GM21825 (cell line): ENCODE measurements around the gene ABHD18.
"Not testable (repeated sequence)": the region's sequence is repeated elsewhere in the genome, so short reads cannot be mapped to it uniquely, and the experiment has no call there.

ENCODE experiments used
- ATAC-seq: cut with Tn5 transposase; IDR thresholded peaks from one replicate; pipeline ENCODE4 v1.9.1; 2021; ENCODE audit warnings: mild to moderate bottlenecking, moderate library complexity; ENCODE audit not compliant: unreplicated experiment

The ABHD18 gene

DNA sequence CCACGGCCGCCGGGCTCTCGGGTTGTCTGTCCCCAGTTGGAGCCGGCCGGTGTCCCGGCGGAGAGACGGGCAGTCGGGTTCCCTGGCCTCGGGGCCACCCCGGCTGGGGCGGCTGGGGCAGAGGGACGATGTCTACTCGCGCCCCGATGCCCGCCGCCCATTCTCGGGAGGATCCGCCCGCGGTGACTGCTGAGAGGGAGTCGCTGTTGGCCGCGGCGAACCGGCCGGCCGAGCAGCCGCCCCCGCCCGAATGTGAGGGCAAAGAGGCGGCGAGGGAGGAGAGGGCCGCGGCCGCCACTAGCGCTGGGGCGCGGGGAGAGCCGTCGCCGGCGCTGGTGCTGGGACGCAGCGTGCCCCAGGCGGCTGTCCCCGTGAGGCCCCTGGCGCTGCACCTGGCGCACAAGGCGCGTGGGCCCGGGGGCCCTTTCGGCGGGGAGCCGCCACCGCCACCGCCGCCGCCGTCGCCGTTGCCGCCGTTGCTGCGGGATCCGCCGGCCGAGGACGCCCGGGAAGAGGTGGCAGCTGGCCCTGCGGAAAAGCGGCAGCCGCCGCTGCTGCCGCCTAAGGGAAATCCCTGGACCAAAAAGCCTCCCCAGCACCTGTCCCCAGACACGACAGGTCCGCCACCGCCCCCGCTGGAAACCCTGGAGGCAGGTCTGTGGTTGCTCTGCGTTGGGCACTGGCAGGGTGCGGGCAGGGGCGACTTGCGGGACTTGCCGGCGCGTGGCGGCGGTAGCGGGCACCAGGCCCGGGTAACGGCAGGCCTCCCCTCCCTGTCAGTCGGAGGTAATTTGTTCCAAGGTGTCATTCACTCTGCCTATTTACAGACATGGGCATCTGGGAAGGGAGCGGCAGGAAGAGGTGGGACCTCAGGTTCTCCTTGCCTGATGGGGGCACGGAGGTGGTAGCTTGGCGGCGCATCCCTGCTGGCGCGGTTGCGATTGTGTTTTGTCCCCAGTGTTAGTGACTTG lies 96.6 kb downstream of the ABHD18 start:
- peak; percentile 32 for ATAC-seq

DNA sequence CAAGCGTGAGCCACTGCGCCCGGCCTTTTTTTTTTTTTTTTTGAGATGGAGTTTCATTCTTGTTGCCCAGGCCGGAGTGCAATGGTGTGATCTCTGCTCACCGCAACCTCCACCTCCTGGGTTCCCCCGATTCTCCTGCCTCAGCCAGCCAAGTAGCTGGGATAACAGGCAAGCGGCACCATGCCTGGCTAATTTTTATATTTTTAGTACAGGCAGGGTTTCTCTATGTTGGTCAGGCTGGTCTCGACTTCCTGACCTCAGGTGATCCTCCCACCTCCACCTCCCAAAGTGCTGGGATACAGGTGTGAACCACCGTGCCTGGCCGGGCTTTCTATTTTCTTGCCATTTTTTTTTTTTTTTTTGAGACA lies 101.2 kb downstream of the ABHD18 start:
- not testable (repeated sequence) for ATAC-seq

DNA sequence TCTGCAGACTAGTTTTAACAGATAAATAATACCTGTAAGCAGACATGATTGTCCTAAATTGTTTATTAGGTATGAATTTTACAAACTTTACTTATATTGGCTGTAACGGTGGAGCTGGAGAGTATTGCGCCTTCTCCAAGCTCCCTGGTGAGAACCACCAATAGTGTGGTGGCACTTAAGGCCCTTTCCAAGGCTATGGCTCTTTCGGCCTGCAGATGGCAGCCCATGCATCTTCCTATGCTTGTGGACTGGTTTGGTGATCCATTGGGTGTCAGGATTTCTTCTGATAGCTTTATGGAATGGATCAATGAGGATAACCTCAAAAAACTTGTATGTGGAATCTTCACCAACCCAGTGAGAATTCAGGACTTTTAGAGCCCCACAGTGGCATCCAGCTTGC lies 103.7 kb downstream of the ABHD18 start:
- ATAC-seq = no peak

DNA sequence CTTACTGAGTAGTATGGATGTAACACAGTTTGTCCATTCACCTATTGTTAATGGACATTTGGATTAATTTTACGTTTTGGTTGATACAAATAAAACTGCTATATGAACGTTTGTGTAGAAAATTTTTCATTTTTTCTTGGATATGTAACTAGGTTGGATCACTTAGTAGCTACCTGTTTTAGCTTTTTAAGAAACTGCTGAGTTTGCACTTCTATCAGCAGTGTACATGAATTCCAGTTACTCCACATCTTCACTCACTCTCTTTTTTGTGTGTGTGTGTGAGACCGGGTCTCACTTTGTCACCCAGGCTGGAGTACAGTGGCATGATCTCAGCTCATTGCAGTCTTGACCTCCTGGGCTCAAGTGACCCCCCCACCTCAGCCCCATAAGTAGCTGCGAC lies 111.3 kb downstream of the ABHD18 start:
- ATAC-seq = no peak
